IMR-90 (cell line): ENCODE data around the gene PGGHG. TPM values are rescaled to one million over a fixed set of nuclear protein-coding genes. Genes with fewer than 3 reads are reported as not detected.

Experiments used
- ATAC-seq: fragments of 200-7000 bp; cut with Tn5 transposase; 2 replicates; pipeline ENCODE4 v1.9.1; 2020; ENCODE audit warnings: low read depth, mild to moderate bottlenecking, moderate library complexity
- Bru-seq: library from RNA; stranded (reverse); fragments of 400-500 nt; gene quantifications from one replicate; lab custom pipeline; 2021; lab: Mats Ljungman, UMichigan
- BruChase-seq, 2 experiments: library from RNA; stranded (reverse); fragments of 400-500 nt; gene quantifications; one replicate each; lab custom pipeline; 2021; lab: Mats Ljungman, UMichigan
- BruUV-seq: library from RNA; stranded (reverse); fragments of 400-500 nt; replicated peaks from 2 replicates; lab custom pipeline; 2021; lab: Mats Ljungman, UMichigan
- CTCF ChIA-PET: fragments of 300-600 bp; formaldehyde crosslinking; extraction: SDS; loops from one replicate; lab custom pipeline; 2021; ENCODE audit warnings: antibody characterized with exemption; lab: Yijun Ruan, JAX
- POLR2A ChIA-PET: fragments of 300-600 bp; sonication (Branson Sonifier 250); formaldehyde crosslinking; loops from one replicate; lab custom pipeline; 2022; ENCODE audit warnings: antibody characterized with exemption; ENCODE audit not compliant: unreplicated experiment; lab: Charles Lee
- DNase-seq: peaks from one replicate; pipeline ENCODE4 v3.0.0; 2013
- H2AFZ ChIP-seq: replicated peaks from 2 replicates; pipeline ENCODE3; 2013; ENCODE audit warnings: low read length, mild to moderate bottlenecking; ENCODE audit not compliant: poor library complexity
- H2AK5ac ChIP-seq: 2 replicates; pipeline ENCODE4 v1.6.1; 2013; ENCODE audit warnings: low read depth, low read length, inconsistent platforms
- H2AK9ac ChIP-seq: replicated peaks from 2 replicates; pipeline ENCODE3; 2013; ENCODE audit warnings: mild to moderate bottlenecking, low read depth, low read length, moderate library complexity; ENCODE audit not compliant: poor library complexity
- H2BK120ac ChIP-seq: 2 replicates; pipeline ENCODE4 v1.6.1; 2013; ENCODE audit warnings: low read depth, low read length, inconsistent platforms
- H2BK15ac ChIP-seq: 3 replicates; pipeline ENCODE4 v1.6.1; 2013; ENCODE audit warnings: low read depth, low read length, inconsistent platforms
- H2BK20ac ChIP-seq: 2 replicates; pipeline ENCODE4 v1.6.1; 2013; ENCODE audit warnings: low read depth, mild to moderate bottlenecking, inconsistent platforms, low read length, moderate library complexity
- H2BK5ac ChIP-seq: 2 replicates; pipeline ENCODE4 v1.6.1; 2013; ENCODE audit warnings: mild to moderate bottlenecking, low read depth, low read length, inconsistent platforms; ENCODE audit not compliant: poor library complexity, severe bottlenecking
- H3K14ac ChIP-seq: replicated peaks from 2 replicates; pipeline ENCODE4 v1.6.1; 2013; ENCODE audit warnings: low read depth, low read length, inconsistent platforms
- H3K18ac ChIP-seq: 2 replicates; pipeline ENCODE4 v1.6.1; 2013; ENCODE audit warnings: low read depth, low read length, control low read depth
- H3K23ac ChIP-seq: 2 replicates; pipeline ENCODE4 v1.6.1; 2013; ENCODE audit warnings: low read depth, low read length, inconsistent platforms
- H3K27ac ChIP-seq: 2 replicates; pipeline ENCODE4 v1.5.1; 2013; ENCODE audit warnings: mild to moderate bottlenecking, control low read depth, low read length; ENCODE audit not compliant: insufficient read depth
- H3K27me3 ChIP-seq: 2 replicates; pipeline ENCODE4 v1.6.1; 2013; ENCODE audit warnings: low read length; ENCODE audit not compliant: control insufficient read depth, insufficient read depth
- H3K36me3 ChIP-seq: 2 replicates; pipeline ENCODE4 v1.6.1; 2013; ENCODE audit warnings: low read length, mixed read lengths; ENCODE audit not compliant: control insufficient read depth, insufficient read depth
- H3K4ac ChIP-seq: 2 replicates; pipeline ENCODE4 v1.6.1; 2013; ENCODE audit warnings: low read depth, low read length, inconsistent platforms
- H3K4me1 ChIP-seq: 2 replicates; pipeline ENCODE4 v1.6.1; 2013; ENCODE audit warnings: low read length, mixed read lengths; ENCODE audit not compliant: control insufficient read depth, insufficient read depth
- H3K4me2 ChIP-seq: 2 replicates; pipeline ENCODE4 v1.6.1; 2013; ENCODE audit warnings: low read depth, mild to moderate bottlenecking, control low read depth, low read length, moderate library complexity
- H3K4me3 ChIP-seq: 2 replicates; pipeline ENCODE4 v1.5.1; 2013; ENCODE audit warnings: low read depth, mild to moderate bottlenecking, control low read depth, low read length, moderate library complexity; ENCODE audit not compliant: insufficient read depth
- H3K56ac ChIP-seq: 2 replicates; pipeline ENCODE4 v1.6.1; 2013; ENCODE audit warnings: low read length, inconsistent platforms; ENCODE audit not compliant: insufficient read depth; ENCODE audit errors: extremely low read depth
- H3K79me1 ChIP-seq, 2 experiments: 2 replicates each; pipeline ENCODE4 v1.6.1; 2013; ENCODE audit warnings: low read length in 2 of 2, inconsistent platforms in 1 of 2, low read depth in 1 of 2
- H3K9ac ChIP-seq: 2 replicates; pipeline ENCODE4 v1.6.1; 2013; ENCODE audit warnings: low read depth, low read length, control low read depth
- H3K9me1 ChIP-seq: 2 replicates; pipeline ENCODE4 v1.6.1; 2013; ENCODE audit warnings: low read length, inconsistent platforms; ENCODE audit not compliant: insufficient read depth
- H3K9me3 ChIP-seq: 2 replicates; pipeline ENCODE4 v1.6.1; 2013; ENCODE audit warnings: low read length; ENCODE audit not compliant: control insufficient read depth, insufficient read depth
- H4K20me1 ChIP-seq: 2 replicates; pipeline ENCODE4 v1.6.1; 2013; ENCODE audit warnings: low read length, inconsistent platforms; ENCODE audit not compliant: insufficient read depth
- H4K5ac ChIP-seq: 2 replicates; pipeline ENCODE4 v1.6.1; 2013; ENCODE audit warnings: mild to moderate bottlenecking, low read depth, low read length, control low read depth
- H4K8ac ChIP-seq, 2 experiments: 2 replicates each; pipeline ENCODE4 v1.6.1; 2013; ENCODE audit warnings: low read depth in 2 of 2, low read length in 2 of 2, control low read depth in 1 of 2, inconsistent platforms in 1 of 2
- H4K91ac ChIP-seq: 2 replicates; pipeline ENCODE4 v1.6.1; 2013; ENCODE audit warnings: low read depth, low read length, inconsistent platforms; ENCODE audit not compliant: insufficient read depth
- MAFK ChIP-seq: IDR thresholded peaks from 2 replicates; pipeline ENCODE4 v1.6.1; 2012; ENCODE audit warnings: low read depth, low read length, improper control_type of control experiment
- MAZ ChIP-seq: IDR thresholded peaks from 2 replicates; pipeline ENCODE4 v1.6.1; 2012; ENCODE audit warnings: low read depth, mild to moderate bottlenecking, low read length, improper control_type of control experiment, moderate library complexity, borderline replicate concordance
- MXI1 ChIP-seq: IDR thresholded peaks from 2 replicates; pipeline ENCODE4 v1.6.1; 2012; ENCODE audit warnings: low read depth, mild to moderate bottlenecking, low read length, moderate library complexity, borderline replicate concordance
- WGBS, 2 experiments: methylation state at CpG; one replicate each; pipeline versions ENCODE4 v1.1.5 to v1.1.7; 2013; ENCODE audit warnings: missing lambda C conversion rate in 2 of 2; ENCODE audit not compliant: insufficient read length in 1 of 2; ENCODE audit errors: extremely low coverage in 2 of 2; 5-methylcytosine and 5-hydroxymethylcytosine counted together
- dilution Hi-C: fragments of 300-500 bp; cut with HindIII; formaldehyde crosslinking; loops from one replicate; pipeline ENCODE4 v1.14.3; 2018; ENCODE audit warnings: low sequenced_read_pairs; ENCODE audit not compliant: unreplicated experiment
- in situ Hi-C: fragments of 300-500 bp; cut with MboI; formaldehyde crosslinking; loops from 3 replicates; pipeline ENCODE4 v1.14.3; 2019; ENCODE audit warnings: low sequenced_read_pairs, inconsistent platforms, mixed read lengths
- intact Hi-C: fragments of 100-400 bp; cut with micrococcal nuclease; formaldehyde crosslinking; loops from 2 replicates; pipeline ENCODE4 v1.10.0; 2022
- long read RNA-seq: library from polyadenylated mRNA; unstranded; transcript quantifications from one replicate; pipeline ENCODE4 v2.0.0, GENCODE V29; 2021; ENCODE audit not compliant: unreplicated experiment
- polyA plus RNA-seq, 3 experiments: library from polyadenylated mRNA; depleted of rRNA; stranded (reverse); fragments of >200 nt; gene quantifications; 2 replicates each; pipeline ENCODE4 v1.2.3, GENCODE V29; 2012; ENCODE audit warnings: low replicate concordance in 1 of 3
- total RNA-seq: library from RNA; depleted of rRNA; stranded (reverse); fragments of >200 nt; gene quantifications from 2 replicates; pipeline ENCODE4 v1.2.3, GENCODE V29; 2012; rRNA removed

The PGGHG gene
- total RNA-seq (1.4 and 1.8 TPM in 2 replicates), polyA plus RNA-seq (2012; rRNA removed) (16.2 and 17.0 TPM in 2 replicates), Bru-seq, nascent RNA (percentile 49 among the genes with signal in this experiment), BruChase-seq, experiment 1, labeled RNA remaining after a 6-hour chase (percentile 54 among the genes with signal in this experiment), BruChase-seq, experiment 2, labeled RNA remaining after a 2-hour chase (percentile 47 among the genes with signal in this experiment)
- 2.1 and 3.3 TPM in 2 replicates for polyA plus RNA-seq (2012; cell fraction: cytosol; rRNA removed)
- 170 and 305 TPM in 2 replicates for polyA plus RNA-seq (2012; cell fraction: nucleus; rRNA removed; ENCODE audit: low replicate concordance)
- long read RNA-seq, partial matches to known transcripts, result 8 of 20 reads
- long read RNA-seq, other reads (novel, unspliced or antisense), result 11 of 20 reads

GRCh38 chr11:288478-289397 lies at the start of gene PGGHG:
PGGHG (plus strand) TSS chr11:289126; CDS start chr11:289817, 691 bp downstream.
- Histone ChIP-seq H2BK5ac (no peak within 1 kb of the TSS), H2AK9ac (peak within 1 kb of the TSS; percentile 97), H3K4me3 (peak within 1 kb of the TSS; percentile 67), H3K36me3 (peaks cover 11% of the 10 kb centered on the region; the same call in 1 of the 2 replicates), H3K27ac (no peak within 1 kb of the TSS; the same call in 1 of the 2 replicates), H3K9me1 (no peaks in the 10 kb centered on the region), H4K5ac (no peak within 1 kb of the TSS; the same call in 1 of the 2 replicates), H2AFZ (peak within 1 kb of the TSS; percentile 92), H3K14ac (peak within 1 kb of the TSS; percentile 76), H3K18ac (no peak within 1 kb of the TSS), H2BK20ac (no peak within 1 kb of the TSS), H3K56ac (peak within 1 kb of the TSS; percentile 3; the same call in 1 of the 2 replicates), H3K9me3 (no peaks in the 10 kb centered on the region), H4K8ac (peak within 1 kb of the TSS; percentile 64 to 86; a peak in 3 of 4 replicates), H2BK15ac (no peak within 1 kb of the TSS; the same call in 2 of the 3 replicates), H3K4me2 (peak within 1 kb of the TSS; percentile 86), H3K4me1 (peaks cover 4% of the 10 kb centered on the region; the same call in 1 of the 2 replicates), H2BK120ac (no peak within 1 kb of the TSS), H3K4ac (peak within 1 kb of the TSS; percentile 56), H3K27me3 (peaks cover 19% of the 10 kb centered on the region; the same call in 1 of the 2 replicates), H4K20me1 (no peaks in the 10 kb centered on the region), H4K91ac (no peak within 1 kb of the TSS; the same call in 1 of the 2 replicates), H3K23ac (peak within 1 kb of the TSS; percentile 94), H3K9ac (peak within 1 kb of the TSS; percentile 54), H2AK5ac (peak within 1 kb of the TSS; percentile 75), H3K79me1 (peaks cover 0 to 7% of the 10 kb centered on the region in 2 experiments; a peak in 3 of 4 replicates)
- no TSS peak for BruUV-seq
- dilution Hi-C loops, result no loop called here
- ChIA-PET CTCF (no interaction called here), POLR2A (interaction anchor here (0.7 kb wide), 1 partner anchor 8 kb away, joined by 3 read pairs; no protein-coding TSS in a partner anchor)
- in situ Hi-C loops, result loop anchor here (10.0 kb wide), 1 partner anchor 64 kb away; no protein-coding TSS in a partner anchor
- TF ChIP-seq MAFK (no peak), MXI1 (0 out of 2 replicates have a peak, but pooled peaks have one; percentile 9), MAZ (peak; percentile 6; the same call in 1 of the 2 replicates)
- peak; percentile 96 for ATAC-seq
- DNase-seq, result no peak
- whole genome bisulfite sequencing, 2 experiments, result 1% methylated on average over 18 of the region's 112 CpGs; no CpG with 5 or more reads in 1 of the 2 experiments
- intact Hi-C loops, result no loop called here
